WTC11 (cell line): ENCODE measurements around the gene PHOSPHO2. TPM values are rescaled to one million over a fixed set of nuclear protein-coding genes. Genes with fewer than 3 reads are reported as not detected.
A peak's percentile ranks its signal among the peaks of the same experiment; 100 is the strongest.

Experiments
- ATAC-seq: fragments of 200-7000 bp; cut with Tn5 transposase; 2 replicates; pipeline ENCODE4 v1.10.0; 2021; ENCODE audit warnings: mild to moderate bottlenecking, moderate library complexity
- CTCF ChIA-PET: fragments of 300-600 bp; sonication (Branson Sonifier 250); formaldehyde crosslinking; loops from one replicate; lab custom pipeline; 2021; ENCODE audit warnings: antibody characterized with exemption; lab: Charles Lee
- POLR2A ChIA-PET: fragments of 350-600 bp; sonication (Branson Sonifier 250); formaldehyde crosslinking; loops from one replicate; lab custom pipeline; 2021; ENCODE audit warnings: antibody characterized with exemption; lab: Charles Lee
- DNase-seq: peaks from one replicate; pipeline ENCODE4 v3.0.0; 2021; ENCODE audit warnings: low spot score
- H3K27ac Mint-ChIP-seq: 2 replicates; pipeline ENCODE4 v1.8.0; 2021; ENCODE audit warnings: mixed read lengths
- H3K27me3 Mint-ChIP-seq: 2 replicates; pipeline ENCODE4 v1.8.0; 2021; ENCODE audit warnings: low read depth, mild to moderate bottlenecking, moderate library complexity, mixed read lengths
- H3K36me3 Mint-ChIP-seq: 2 replicates; pipeline ENCODE4 v1.8.0; 2021; ENCODE audit warnings: mixed read lengths
- H3K4me1 Mint-ChIP-seq: 2 replicates; pipeline ENCODE4 v1.8.0; 2022; ENCODE audit warnings: mixed read lengths
- H3K4me3 Mint-ChIP-seq: 2 replicates; pipeline ENCODE4 v1.8.0; 2021; ENCODE audit warnings: mild to moderate bottlenecking, moderate library complexity, mixed read lengths
- H3K9me3 Mint-ChIP-seq: 2 replicates; pipeline ENCODE4 v1.8.0; 2021; ENCODE audit warnings: mixed read lengths
- EMX1 ChIP-seq: fragments of 250-450 bp; sonication (Bioruptor Pico); IDR thresholded peaks from 2 replicates; pipeline ENCODE4 v1.8.0; 2021; ENCODE audit warnings: mild to moderate bottlenecking
- GTF2I ChIP-seq: fragments of 250-450 bp; sonication (Bioruptor Pico); conservative IDR thresholded peaks from 2 replicates; pipeline ENCODE4 v1.4.0; 2021; ENCODE audit warnings: mild to moderate bottlenecking
- NR1H2 ChIP-seq: sonication (generic); formaldehyde crosslinking; IDR thresholded peaks from 2 replicates; pipeline ENCODE4 v1.9.0; 2021; ENCODE audit warnings: mild to moderate bottlenecking, moderate library complexity, missing genetic modification reagents
- OVOL2 ChIP-seq: fragments of 250-450 bp; sonication (Bioruptor Pico); IDR thresholded peaks from 2 replicates; pipeline ENCODE4 v1.9.0; 2021; ENCODE audit warnings: mild to moderate bottlenecking, borderline replicate concordance
- RELA ChIP-seq: sonication (generic); formaldehyde crosslinking; IDR thresholded peaks from 2 replicates; pipeline ENCODE4 v1.8.1; 2022; ENCODE audit warnings: missing genetic modification reagents, mild to moderate bottlenecking, borderline replicate concordance
- TEAD4 ChIP-seq: sonication (generic); formaldehyde crosslinking; IDR thresholded peaks from 2 replicates; pipeline ENCODE4 v1.8.0; 2022; ENCODE audit warnings: mild to moderate bottlenecking, missing genetic modification reagents
- ZNF121 ChIP-seq: sonication (generic); formaldehyde crosslinking; IDR thresholded peaks from 2 replicates; pipeline ENCODE4 v1.8.0; 2023; ENCODE audit warnings: missing genetic modification reagents
- ZNF317 ChIP-seq: sonication (generic); formaldehyde crosslinking; IDR thresholded peaks from 2 replicates; pipeline ENCODE4 v1.8.1; 2023; ENCODE audit warnings: low read depth, mild to moderate bottlenecking, moderate library complexity, missing genetic modification reagents, borderline replicate concordance
- ZNF416 ChIP-seq: fragments of 250-450 bp; sonication (Bioruptor Pico); IDR thresholded peaks from 2 replicates; pipeline ENCODE4 v1.9.0; 2021; ENCODE audit warnings: mild to moderate bottlenecking, inconsistent platforms
- total RNA-seq: library from RNA; stranded (reverse); gene quantifications from 3 replicates; pipeline ENCODE4 v1.2.3, GENCODE V29; 2021
- TF ChIP-seq, protein P1 (sequence below): sonication (generic); formaldehyde crosslinking; IDR thresholded peaks from 2 replicates; pipeline ENCODE4 v1.8.1; 2023; ENCODE audit warnings: mild to moderate bottlenecking, missing genetic modification reagents, moderate library complexity
- TF ChIP-seq, protein P2 (sequence below): fragments of 250-450 bp; sonication (Bioruptor Pico); IDR thresholded peaks from 2 replicates; pipeline ENCODE4 v1.9.0; 2021; ENCODE audit warnings: mild to moderate bottlenecking, borderline replicate concordance
- TF ChIP-seq, protein P3 (sequence below): fragments of 250-450 bp; sonication (Bioruptor Pico); IDR thresholded peaks from 2 replicates; pipeline ENCODE4 v1.8.0; 2021; ENCODE audit warnings: mild to moderate bottlenecking
- TF ChIP-seq, protein P4 (sequence below): sonication (generic); formaldehyde crosslinking; IDR thresholded peaks from 2 replicates; pipeline ENCODE4 v1.8.0; 2022; ENCODE audit warnings: mild to moderate bottlenecking, missing genetic modification reagents
- TF ChIP-seq, protein P5 (sequence below): sonication (generic); formaldehyde crosslinking; IDR thresholded peaks from 2 replicates; pipeline ENCODE4 v1.8.0; 2022; ENCODE audit warnings: mild to moderate bottlenecking, missing genetic modification reagents
- TF ChIP-seq, protein P6 (sequence below): sonication (generic); formaldehyde crosslinking; conservative IDR thresholded peaks from 2 replicates; pipeline ENCODE4 v1.8.1; 2022; ENCODE audit warnings: mild to moderate bottlenecking, missing genetic modification reagents

The PHOSPHO2 gene
- total RNA-seq, 1 experiment from 2014 or later = 6.1 TPM

DNA sequence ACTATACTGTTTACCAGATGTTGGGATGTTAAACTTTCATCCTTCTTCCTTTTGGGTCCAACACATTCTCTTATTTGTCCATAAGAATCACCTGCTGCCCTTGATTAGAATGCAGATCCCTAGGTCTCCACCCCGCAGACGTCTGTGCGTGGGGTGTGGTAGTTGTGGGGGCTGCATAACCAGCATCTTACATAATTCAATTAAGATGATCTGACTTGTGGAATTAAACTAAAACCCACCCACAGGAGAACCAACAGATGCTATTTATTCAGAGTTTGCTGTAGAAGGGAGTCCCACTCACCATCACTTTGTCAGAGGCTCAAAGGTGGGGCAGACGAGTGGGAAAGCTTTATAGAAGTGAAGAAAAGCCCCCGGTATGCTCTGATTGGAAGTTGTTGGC is 37.8 kb downstream of the PHOSPHO2 start:
- Mint-ChIP-seq H3K4me3 (peak overlapping the region; percentile 9; the same call in 1 of the 2 replicates), H3K4me1 (peaks cover 38% of the 10 kb centered on the region), H3K9me3 (no peaks in the 10 kb centered on the region), H3K36me3 (peaks cover 2% of the 10 kb centered on the region; the same call in 1 of the 2 replicates), H3K27me3 (peaks cover 10% of the 10 kb centered on the region), H3K27ac (no peak overlapping the region)
- ATAC-seq (no peak), DNase-seq (no peak)
- TF ChIP-seq, protein P1, sequence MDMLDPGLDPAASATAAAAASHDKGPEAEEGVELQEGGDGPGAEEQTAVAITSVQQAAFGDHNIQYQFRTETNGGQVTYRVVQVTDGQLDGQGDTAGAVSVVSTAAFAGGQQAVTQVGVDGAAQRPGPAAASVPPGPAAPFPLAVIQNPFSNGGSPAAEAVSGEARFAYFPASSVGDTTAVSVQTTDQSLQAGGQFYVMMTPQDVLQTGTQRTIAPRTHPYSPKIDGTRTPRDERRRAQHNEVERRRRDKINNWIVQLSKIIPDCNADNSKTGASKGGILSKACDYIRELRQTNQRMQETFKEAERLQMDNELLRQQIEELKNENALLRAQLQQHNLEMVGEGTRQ (CRISPR knock-in tag) = no peak
- no peak for TF ChIP-seq OVOL2 (CRISPR knock-in tag)
- TF ChIP-seq EMX1 (CRISPR knock-in tag) = no peak
- TF ChIP-seq, protein P2, sequence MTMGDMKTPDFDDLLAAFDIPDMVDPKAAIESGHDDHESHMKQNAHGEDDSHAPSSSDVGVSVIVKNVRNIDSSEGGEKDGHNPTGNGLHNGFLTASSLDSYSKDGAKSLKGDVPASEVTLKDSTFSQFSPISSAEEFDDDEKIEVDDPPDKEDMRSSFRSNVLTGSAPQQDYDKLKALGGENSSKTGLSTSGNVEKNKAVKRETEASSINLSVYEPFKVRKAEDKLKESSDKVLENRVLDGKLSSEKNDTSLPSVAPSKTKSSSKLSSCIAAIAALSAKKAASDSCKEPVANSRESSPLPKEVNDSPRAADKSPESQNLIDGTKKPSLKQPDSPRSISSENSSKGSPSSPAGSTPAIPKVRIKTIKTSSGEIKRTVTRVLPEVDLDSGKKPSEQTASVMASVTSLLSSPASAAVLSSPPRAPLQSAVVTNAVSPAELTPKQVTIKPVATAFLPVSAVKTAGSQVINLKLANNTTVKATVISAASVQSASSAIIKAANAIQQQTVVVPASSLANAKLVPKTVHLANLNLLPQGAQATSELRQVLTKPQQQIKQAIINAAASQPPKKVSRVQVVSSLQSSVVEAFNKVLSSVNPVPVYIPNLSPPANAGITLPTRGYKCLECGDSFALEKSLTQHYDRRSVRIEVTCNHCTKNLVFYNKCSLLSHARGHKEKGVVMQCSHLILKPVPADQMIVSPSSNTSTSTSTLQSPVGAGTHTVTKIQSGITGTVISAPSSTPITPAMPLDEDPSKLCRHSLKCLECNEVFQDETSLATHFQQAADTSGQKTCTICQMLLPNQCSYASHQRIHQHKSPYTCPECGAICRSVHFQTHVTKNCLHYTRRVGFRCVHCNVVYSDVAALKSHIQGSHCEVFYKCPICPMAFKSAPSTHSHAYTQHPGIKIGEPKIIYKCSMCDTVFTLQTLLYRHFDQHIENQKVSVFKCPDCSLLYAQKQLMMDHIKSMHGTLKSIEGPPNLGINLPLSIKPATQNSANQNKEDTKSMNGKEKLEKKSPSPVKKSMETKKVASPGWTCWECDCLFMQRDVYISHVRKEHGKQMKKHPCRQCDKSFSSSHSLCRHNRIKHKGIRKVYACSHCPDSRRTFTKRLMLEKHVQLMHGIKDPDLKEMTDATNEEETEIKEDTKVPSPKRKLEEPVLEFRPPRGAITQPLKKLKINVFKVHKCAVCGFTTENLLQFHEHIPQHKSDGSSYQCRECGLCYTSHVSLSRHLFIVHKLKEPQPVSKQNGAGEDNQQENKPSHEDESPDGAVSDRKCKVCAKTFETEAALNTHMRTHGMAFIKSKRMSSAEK (CRISPR knock-in tag) = no peak
- TF ChIP-seq, protein P3, sequence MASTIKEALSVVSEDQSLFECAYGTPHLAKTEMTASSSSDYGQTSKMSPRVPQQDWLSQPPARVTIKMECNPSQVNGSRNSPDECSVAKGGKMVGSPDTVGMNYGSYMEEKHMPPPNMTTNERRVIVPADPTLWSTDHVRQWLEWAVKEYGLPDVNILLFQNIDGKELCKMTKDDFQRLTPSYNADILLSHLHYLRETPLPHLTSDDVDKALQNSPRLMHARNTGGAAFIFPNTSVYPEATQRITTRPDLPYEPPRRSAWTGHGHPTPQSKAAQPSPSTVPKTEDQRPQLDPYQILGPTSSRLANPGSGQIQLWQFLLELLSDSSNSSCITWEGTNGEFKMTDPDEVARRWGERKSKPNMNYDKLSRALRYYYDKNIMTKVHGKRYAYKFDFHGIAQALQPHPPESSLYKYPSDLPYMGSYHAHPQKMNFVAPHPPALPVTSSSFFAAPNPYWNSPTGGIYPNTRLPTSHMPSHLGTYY (CRISPR knock-in tag) = no peak
- TF ChIP-seq RELA (CRISPR knock-in tag) = no peak
- TF ChIP-seq, protein P4, sequence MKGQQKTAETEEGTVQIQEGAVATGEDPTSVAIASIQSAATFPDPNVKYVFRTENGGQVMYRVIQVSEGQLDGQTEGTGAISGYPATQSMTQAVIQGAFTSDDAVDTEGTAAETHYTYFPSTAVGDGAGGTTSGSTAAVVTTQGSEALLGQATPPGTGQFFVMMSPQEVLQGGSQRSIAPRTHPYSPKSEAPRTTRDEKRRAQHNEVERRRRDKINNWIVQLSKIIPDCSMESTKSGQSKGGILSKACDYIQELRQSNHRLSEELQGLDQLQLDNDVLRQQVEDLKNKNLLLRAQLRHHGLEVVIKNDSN = no peak
- no peak for TF ChIP-seq ZNF416 (CRISPR knock-in tag)
- no peak for TF ChIP-seq NR1H2 (CRISPR knock-in tag)
- no peak for TF ChIP-seq TEAD4
- TF ChIP-seq, protein P5, sequence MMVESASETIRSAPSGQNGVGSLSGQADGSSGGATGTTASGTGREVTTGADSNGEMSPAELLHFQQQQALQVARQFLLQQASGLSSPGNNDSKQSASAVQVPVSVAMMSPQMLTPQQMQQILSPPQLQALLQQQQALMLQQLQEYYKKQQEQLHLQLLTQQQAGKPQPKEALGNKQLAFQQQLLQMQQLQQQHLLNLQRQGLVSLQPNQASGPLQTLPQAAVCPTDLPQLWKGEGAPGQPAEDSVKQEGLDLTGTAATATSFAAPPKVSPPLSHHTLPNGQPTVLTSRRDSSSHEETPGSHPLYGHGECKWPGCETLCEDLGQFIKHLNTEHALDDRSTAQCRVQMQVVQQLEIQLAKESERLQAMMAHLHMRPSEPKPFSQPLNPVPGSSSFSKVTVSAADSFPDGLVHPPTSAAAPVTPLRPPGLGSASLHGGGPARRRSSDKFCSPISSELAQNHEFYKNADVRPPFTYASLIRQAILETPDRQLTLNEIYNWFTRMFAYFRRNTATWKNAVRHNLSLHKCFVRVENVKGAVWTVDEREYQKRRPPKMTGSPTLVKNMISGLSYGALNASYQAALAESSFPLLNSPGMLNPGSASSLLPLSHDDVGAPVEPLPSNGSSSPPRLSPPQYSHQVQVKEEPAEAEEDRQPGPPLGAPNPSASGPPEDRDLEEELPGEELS = no peak
- ChIA-PET CTCF (no interaction called here), POLR2A (no interaction called here)

DNA sequence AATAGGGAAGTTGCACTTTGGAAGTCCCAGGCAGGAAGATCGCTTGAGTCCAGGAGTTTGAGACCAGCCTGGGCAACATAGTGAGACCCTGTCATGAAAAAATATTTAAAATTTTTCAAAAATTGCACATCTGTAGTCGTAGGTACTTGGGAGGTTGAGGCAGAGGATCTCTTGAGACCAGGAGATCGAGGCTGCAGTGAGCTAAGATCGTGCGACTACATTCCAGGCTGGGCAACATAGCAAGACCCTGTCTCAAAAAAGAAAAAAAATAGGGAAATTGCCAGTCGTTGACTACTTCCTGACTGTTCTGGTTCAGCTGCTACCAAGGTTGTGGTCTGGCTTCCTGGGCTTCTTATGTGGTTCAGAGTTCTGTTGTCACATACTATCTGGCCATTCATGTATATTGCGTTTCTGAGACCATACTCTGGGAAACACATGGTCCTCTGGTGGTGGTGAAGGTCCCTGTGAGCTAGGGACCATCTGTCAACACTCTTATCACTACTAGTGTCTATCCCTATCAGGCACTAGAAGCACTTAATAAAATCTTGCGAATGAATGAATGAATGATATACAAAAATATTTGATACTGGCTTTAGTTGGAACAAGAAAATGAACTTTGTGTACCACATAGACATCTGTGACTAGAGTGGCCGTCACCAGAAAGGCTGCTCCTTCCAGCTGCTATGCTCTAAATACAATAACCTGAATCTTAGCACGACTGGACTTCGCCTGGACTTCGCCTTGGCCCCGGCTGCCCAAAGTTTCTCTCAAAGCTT is 38.5 kb downstream of the PHOSPHO2 start:
- CTCF ChIA-PET = interaction anchor here (1.4 kb wide), 1 partner anchor 91 kb away, joined by 3 read pairs; no protein-coding TSS in a partner anchor
- DNase-seq (no peak), ATAC-seq (no peak)
- Mint-ChIP-seq H3K4me3 (peak overlapping the region; percentile 94), H3K9me3 (no peaks in the 10 kb centered on the region), H3K27me3 (peaks cover 10% of the 10 kb centered on the region), H3K36me3 (peaks cover 2% of the 10 kb centered on the region; the same call in 1 of the 2 replicates), H3K27ac (no peak overlapping the region), H3K4me1 (peaks cover 41% of the 10 kb centered on the region)
- POLR2A ChIA-PET = no interaction called here
- TF ChIP-seq, protein P3 (CRISPR knock-in tag) = no peak
- TF ChIP-seq ZNF317 = no peak
- TF ChIP-seq, protein P6, sequence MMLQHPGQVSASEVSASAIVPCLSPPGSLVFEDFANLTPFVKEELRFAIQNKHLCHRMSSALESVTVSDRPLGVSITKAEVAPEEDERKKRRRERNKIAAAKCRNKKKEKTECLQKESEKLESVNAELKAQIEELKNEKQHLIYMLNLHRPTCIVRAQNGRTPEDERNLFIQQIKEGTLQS (CRISPR knock-in tag) = no peak
- TF ChIP-seq GTF2I = peak; percentile 64; the same call in 1 of the 2 replicates
- TF ChIP-seq ZNF121 (CRISPR knock-in tag) = peak; percentile 92
